Ovary (tissue), 9 donors: ENCODE data around the gene LRP11. TPM values are rescaled to one million over a fixed set of nuclear protein-coding genes. Genes with fewer than 3 reads are reported as not detected.

Experiments used
- DNase-seq, 5 donors: peaks; one replicate each; pipeline ENCODE4 v3.0.0-alpha.2; 2019 to 2020
- H3K27ac ChIP-seq, 2 donors: fragments of 200-600 bp; one replicate each; pipeline versions ENCODE4 v1.5.1 to v1.8.0; 2019 to 2022
- H3K27me3 ChIP-seq: fragments of 200-600 bp; one replicate; pipeline ENCODE4 v1.8.0; 2022
- H3K36me3 ChIP-seq: fragments of 200-600 bp; sonication (generic); one replicate; pipeline ENCODE4 v1.5.1; 2019
- H3K4me1 ChIP-seq: one replicate; pipeline ENCODE4 v1.8.1; 2013; ENCODE audit warnings: mild to moderate bottlenecking, moderate library complexity; ENCODE audit not compliant: insufficient read depth
- H3K4me3 ChIP-seq: fragments of 200-600 bp; sonication (generic); one replicate; pipeline ENCODE4 v1.5.1; 2017
- H3K9me3 ChIP-seq, 2 donors: fragments of 200-600 bp in 1 of 2; sonication (generic) in 1 of 2; one replicate each; pipeline versions ENCODE4 v1.5.1 to v1.8.1; 2013 to 2019; ENCODE audit warnings: mild to moderate bottlenecking in 1 of 2, moderate library complexity in 1 of 2
- EP300 ChIP-seq: sonication (generic); formaldehyde crosslinking; IDR thresholded peaks from one replicate; pipeline ENCODE4 v1.6.1; 2017; ENCODE audit warnings: antibody characterized with exemption
- POLR2A ChIP-seq: fragments of 450-650 bp; IDR thresholded peaks from one replicate; pipeline ENCODE4 v1.6.1; 2017; ENCODE audit warnings: antibody characterized with exemption, mild to moderate bottlenecking, moderate library complexity
- WGBS, 3 donors: extraction: QIAGEN DNeasy Blood & Tissue Kit in 1 of 3; methylation state at CpG; one replicate each; pipeline versions ENCODE4 v1.1.5 to v1.1.7; 2013 to 2017; 5-methylcytosine and 5-hydroxymethylcytosine counted together
- intact Hi-C, 4 donors: fragments of 100-400 bp; cut with DNase I; formaldehyde crosslinking; loops; one replicate each; pipeline versions ENCODE4 v1.11.0 to v1.15.1; 2022 to 2023
- polyA plus RNA-seq, 2 donors: library from polyadenylated mRNA; stranded (reverse); fragments of 200-250 nt in 1 of 2; fragments of 350-450 nt in 1 of 2; fragmentation: Illumina TruSeq in 1 of 2; extraction: RNeasy Lipid Tissue Mini Kit (QIAGEN cat#74804) in 1 of 2; gene quantifications; one replicate each; pipeline ENCODE4 v1.2.3, GENCODE V29; 2013 to 2014
- total RNA-seq, 7 donors: library from RNA; depleted of rRNA in 2 of 7; stranded (reverse); fragments of >200 nt in 2 of 7; fragmentation: NEBNext Ultra II Directional in 3 of 7; extraction: Animal tissue kit (Norgen Biotek cat#: 25700) in 3 of 7; gene quantifications; one replicate each; pipeline versions ENCODE4 v1.1.0 to v1.2.4, GENCODE V29; 2016 to 2023
- TF ChIP-seq, protein P1 (sequence below), 3 donors: fragments of 450-650 bp in 2 of 3; fragments of 200-600 bp in 1 of 3; IDR thresholded peaks; one replicate each; pipeline versions ENCODE4 v1.5.1 to v1.8.0; 2016 to 2022; ENCODE audit warnings: antibody characterized with exemption in 3 of 3, mild to moderate bottlenecking in 1 of 3
- donor health status: DM: no; HTN: no; CAD: no; lungs with moderate emphysema.
- donor health status: DM: no; HTN: no; CAD: no.
- donor health status: Bipolar disorder and iron deficiency.
- donor health status: DM: yes; HTN: yes; CAD: no.
- donor health status: DM: no; HTN: no; CAD: no.
- donor health status: DM: yes; HTN: yes; CAD: no.

LRP11 gene
- total and polyA plus RNA-seq, 9 donors, result 21.8 to 48.2 (median 37.5) TPM

DNA sequence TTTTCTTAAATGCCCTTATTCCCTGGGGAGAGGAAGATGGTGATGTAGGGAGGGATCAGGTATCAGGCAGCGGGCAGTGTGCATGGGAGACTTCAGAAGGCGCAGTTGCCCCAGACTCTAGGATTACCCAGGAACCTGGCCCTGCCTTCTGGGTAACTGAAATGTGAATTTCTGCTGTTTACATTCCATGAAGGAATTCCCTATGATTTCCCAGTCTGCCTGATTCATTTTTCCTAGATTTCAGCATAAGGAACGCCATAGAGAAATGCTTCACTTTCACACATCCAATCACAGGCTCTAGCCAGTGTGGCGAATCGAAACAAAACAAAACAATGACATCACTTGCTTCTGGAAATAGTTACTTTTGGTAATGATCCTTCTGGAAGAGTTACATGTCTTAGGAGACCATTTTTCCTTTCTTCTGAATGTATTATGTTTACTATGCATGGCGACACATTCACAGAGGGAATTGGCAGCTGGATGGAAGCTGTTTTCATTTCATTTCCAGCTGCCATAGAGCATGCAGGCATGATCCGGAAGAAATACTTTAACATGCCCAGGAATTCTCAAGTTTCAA lies 33.3 kb downstream of the LRP11 start:
- H3K4me3 ChIP-seq, result no peak overlapping the region
- no peaks in the 10 kb centered on the region for H3K36me3 ChIP-seq
- H3K9me3 ChIP-seq, result no peaks in the 10 kb centered on the region
- TF ChIP-seq EP300 (no peak), POLR2A (no peak)
- TF ChIP-seq, protein P1, sequence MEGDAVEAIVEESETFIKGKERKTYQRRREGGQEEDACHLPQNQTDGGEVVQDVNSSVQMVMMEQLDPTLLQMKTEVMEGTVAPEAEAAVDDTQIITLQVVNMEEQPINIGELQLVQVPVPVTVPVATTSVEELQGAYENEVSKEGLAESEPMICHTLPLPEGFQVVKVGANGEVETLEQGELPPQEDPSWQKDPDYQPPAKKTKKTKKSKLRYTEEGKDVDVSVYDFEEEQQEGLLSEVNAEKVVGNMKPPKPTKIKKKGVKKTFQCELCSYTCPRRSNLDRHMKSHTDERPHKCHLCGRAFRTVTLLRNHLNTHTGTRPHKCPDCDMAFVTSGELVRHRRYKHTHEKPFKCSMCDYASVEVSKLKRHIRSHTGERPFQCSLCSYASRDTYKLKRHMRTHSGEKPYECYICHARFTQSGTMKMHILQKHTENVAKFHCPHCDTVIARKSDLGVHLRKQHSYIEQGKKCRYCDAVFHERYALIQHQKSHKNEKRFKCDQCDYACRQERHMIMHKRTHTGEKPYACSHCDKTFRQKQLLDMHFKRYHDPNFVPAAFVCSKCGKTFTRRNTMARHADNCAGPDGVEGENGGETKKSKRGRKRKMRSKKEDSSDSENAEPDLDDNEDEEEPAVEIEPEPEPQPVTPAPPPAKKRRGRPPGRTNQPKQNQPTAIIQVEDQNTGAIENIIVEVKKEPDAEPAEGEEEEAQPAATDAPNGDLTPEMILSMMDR (IDR thresholded peaks at IDR 0.05), result no peak
- no peak overlapping the region for H3K27ac ChIP-seq
- DNase-seq, result no peak
- no peaks in the 10 kb centered on the region for H3K27me3 ChIP-seq
- intact Hi-C loops, result loop anchor here in 3 of 4 donors (5.0 to 10.0 kb wide), 3 partner anchors 96 to 184 kb away; no protein-coding TSS in a partner anchor
- H3K4me1 ChIP-seq, result peaks cover 1% of the 10 kb centered on the region
- 60 to 81% (median 64%) methylated on average over 7 of the region's 7 CpGs for WGBS, 3 donors

DNA sequence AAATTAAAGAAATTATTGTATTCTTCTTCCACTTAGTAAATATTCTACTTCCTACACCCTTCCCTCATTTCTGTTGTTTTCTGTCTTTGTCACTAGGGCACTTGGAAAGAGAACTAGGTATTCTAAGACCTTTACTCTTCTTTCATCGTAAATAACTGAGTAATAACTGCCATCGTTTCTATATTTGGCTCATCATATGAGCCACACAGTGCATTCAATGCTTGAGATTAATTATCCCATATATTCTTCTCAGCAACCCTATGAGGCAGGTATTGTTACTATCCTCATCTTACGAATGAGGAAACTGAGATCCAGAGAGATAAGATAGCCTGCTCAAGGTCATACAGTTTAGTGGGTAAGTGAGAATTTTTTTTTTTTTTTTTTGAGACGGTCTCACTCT lies 38.9 kb downstream of the LRP11 start:
- Histone ChIP-seq H3K4me1 (no peaks in the 10 kb centered on the region), H3K27me3 (no peaks in the 10 kb centered on the region), H3K27ac (no peak overlapping the region), H3K9me3 (no peaks in the 10 kb centered on the region), H3K4me3 (no peak overlapping the region), H3K36me3 (no peaks in the 10 kb centered on the region)
- no peak for TF ChIP-seq POLR2A
- no peak for TF ChIP-seq EP300
- TF ChIP-seq, protein P1 (IDR thresholded peaks at IDR 0.05), result no peak
- no peak for DNase-seq
- WGBS, 3 donors, result 64 to 72% (median 65%) methylated on average over 4 of the region's 4 CpGs
- intact Hi-C loops, result no loop called here

- WGBS, 3 donors, result 78 to 87% (median 80%) methylated on average over 4 of the region's 4 CpGs
- TF ChIP-seq, protein P1 (IDR thresholded peaks at IDR 0.05), result no peak
- TF ChIP-seq POLR2A, result no peak
- TF ChIP-seq EP300, result no peak
- Histone ChIP-seq H3K4me3 (no peak overlapping the region), H3K36me3 (no peaks in the 10 kb centered on the region), H3K4me1 (no peaks in the 10 kb centered on the region), H3K9me3 (no peaks in the 10 kb centered on the region), H3K27ac (no peak overlapping the region), H3K27me3 (no peaks in the 10 kb centered on the region)
- intact Hi-C loops, result no loop called here
- no peak for DNase-seq
Observed at GRCh38 chr6:149823013-149823412, 41.1 kb downstream of the LRP11 start.

- Histone ChIP-seq H3K4me1 (no peaks in the 10 kb centered on the region), H3K9me3 (no peaks in the 10 kb centered on the region), H3K4me3 (no peak overlapping the region), H3K36me3 (no peaks in the 10 kb centered on the region), H3K27ac (no peak overlapping the region), H3K27me3 (no peaks in the 10 kb centered on the region)
- WGBS, 3 donors, result 85 to 90% (median 89%) methylated on average over 1 of the region's 1 CpG
- no peak for TF ChIP-seq EP300
- TF ChIP-seq, protein P1 (IDR thresholded peaks at IDR 0.05), result no peak
- DNase-seq, result no peak
- intact Hi-C loops, result no loop called here
Observed at GRCh38 chr6:149821492-149821891, 42.7 kb downstream of the LRP11 start.
